Fibroblast of skin of abdomen (primary cell): ENCODE data around the gene FPGS.
"Not testable (repeated sequence)": the region's sequence is repeated elsewhere in the genome, so short reads cannot be mapped to it uniquely, and the experiment has no call there.

ENCODE experiments used
- DNase-seq: peaks from one replicate; pipeline ENCODE4 v3.0.0-alpha.2; 2013

FPGS gene

DNA sequence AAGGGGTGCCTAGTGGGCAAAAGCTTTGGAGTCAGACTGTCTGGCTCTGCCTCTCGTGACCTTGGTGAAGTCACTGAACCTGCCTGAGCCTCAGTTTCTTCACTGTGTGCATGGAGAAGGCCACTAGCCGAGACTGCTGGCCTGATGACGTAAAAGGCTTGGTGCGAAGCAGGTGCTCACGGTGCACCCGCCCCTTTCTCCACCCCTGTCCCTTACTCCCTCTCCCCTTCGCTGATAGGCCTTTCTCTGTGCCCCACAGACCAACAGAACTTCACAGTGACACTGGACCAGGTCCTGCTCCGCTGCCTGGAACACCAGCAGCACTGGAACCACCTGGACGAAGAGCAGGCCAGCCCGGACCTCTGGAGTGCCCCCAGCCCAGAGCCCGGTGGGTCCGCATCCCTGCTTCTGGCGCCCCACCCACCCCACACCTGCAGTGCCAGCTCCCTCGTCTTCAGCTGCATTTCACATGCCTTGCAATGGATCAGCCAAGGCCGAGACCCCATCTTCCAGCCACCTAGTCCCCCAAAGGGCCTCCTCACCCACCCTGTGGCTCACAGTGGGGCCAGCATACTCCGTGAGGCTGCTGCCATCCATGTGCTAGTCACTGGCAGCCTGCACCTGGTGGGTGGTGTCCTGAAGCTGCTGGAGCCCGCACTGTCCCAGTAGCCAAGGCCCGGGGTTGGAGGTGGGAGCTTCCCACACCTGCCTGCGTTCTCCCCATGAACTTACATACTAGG is 10.4 kb downstream of the FPGS start:
- DNase-seq = no peak

DNA sequence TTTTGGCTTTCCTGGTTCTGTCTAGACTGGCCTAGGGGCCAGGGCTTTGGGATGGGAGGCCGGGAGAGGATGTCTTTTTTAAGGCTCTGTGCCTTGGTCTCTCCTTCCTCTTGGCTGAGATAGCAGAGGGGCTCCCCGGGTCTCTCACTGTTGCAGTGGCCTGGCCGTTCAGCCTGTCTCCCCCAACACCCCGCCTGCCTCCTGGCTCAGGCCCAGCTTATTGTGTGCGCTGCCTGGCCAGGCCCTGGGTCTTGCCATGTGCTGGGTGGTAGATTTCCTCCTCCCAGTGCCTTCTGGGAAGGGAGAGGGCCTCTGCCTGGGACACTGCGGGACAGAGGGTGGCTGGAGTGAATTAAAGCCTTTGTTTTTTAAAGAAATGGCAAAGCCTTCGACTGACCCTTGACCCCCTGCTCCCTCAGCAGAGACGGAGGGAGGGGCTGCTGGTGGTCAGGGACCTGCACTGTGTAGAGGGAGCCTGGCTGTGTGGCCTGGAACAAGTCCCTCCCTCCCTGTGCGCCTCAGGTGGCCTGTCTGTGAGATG is 11.1 kb downstream of the FPGS start:
- no peak for DNase-seq

DNA sequence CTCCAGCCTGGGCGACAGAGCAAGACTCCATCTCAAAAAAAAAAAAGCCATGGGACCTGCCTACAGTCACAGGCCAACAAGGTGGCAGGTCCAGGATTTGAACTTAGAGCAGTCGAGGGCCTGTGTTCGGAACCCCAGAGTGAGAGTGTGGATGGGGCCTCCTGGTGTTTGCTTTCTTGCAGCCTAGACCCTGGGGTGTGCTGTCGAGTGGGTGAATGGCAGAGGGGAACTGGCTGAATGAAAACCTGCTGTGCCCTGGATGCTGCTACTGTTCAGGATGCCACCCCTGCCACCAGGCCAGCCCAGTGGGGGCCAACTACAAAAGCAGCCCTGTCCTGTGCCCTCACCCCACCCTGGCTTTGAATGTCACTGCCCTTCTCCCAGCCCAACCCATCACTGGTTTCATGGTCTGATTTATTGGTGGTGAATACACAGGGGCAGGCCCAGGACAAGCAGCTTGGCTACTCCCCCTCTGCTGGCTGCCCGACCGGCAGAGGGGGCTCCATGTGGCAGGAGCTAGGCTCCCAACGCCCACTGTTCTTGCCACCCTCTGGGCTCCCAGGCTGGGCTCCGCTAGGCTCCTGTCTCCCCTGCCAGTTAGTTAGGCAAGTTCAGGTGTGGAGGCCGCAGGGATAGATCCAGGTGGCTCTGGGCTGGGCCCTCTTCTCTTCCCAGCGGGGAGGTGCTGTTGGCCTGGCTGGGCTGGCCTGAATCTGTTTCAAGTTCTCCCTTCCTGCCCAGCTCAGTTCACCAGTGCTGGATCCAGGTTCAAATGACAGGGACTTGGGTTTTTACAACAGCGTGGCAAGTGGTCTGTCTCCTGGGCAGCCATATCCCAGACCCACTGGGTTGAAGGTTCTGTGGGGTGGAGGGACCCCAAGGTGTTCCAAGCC is 12.2 kb downstream of the FPGS start:
- DNase-seq = no peak

GRCh38 chr9:127815512-127816361 is 13.1 kb downstream of the FPGS start:
- no peak for DNase-seq

DNA sequence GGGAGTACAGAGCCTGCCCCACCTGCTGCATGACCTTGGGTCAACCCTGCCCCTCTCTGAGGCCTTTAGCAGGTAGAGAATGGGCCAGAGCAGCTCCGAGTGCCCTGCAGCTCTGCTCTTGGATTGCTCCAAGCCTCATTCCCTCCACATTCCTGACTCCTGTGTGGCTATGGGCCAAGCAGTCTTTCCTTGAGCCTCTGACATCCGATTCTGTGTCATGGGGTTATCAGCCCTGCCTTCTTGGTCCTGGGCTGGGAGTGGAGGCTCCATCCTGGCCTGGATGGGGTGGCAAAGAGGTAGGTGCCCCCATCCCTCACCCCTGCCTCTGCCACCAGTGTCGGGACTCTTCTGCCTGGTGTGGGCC is 13.7 kb downstream of the FPGS start:
- no peak for DNase-seq

DNA sequence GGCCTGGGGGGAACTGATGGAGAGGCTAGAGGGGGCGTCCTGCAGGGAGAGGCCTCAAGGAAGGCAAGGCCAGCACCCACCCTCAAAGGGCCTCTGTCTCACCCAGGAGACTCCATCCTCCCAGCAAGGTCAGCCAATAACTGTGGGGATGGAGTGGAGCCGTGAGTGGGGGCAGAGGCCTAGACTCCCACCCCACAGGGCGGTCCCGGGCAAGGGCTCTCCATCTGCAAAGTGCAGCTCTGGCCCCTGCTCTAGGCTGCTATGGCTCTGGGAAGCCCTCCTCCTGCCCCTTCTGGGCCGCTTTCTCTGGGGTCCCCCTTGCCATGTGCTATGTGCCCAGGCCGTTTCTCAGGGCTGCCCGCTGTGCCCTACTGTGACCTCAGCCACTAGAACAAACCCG is 14.0 kb downstream of the FPGS start:
- DNase-seq = no peak

DNA sequence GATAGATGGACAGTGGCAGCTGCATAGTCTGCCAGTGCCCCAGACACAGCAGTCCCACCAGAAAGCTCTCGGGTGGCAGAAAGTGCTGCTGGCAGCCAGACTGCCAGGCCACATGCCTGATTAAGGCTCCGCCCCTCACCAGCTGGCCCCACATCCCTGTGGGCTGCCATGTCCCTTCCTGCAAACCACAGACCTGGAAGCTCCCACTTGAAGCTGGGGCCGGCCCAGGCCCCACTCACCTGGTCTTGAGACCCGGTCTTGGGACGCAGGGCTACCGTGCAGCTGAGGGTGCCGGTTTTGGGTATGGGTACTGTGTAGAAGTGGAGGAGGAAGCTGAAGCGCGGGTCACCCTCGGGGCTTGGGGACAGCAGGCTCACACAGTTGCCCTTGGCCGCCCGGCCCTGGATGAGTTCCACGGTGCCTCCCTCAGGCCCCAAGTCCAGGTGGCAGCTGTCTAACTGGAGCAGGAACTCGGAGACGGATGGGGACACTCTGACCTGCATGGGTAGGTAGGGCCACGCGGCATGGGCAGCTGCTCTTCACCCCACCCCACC is 15.3 kb downstream of the FPGS start:
- no peak for DNase-seq

DNA sequence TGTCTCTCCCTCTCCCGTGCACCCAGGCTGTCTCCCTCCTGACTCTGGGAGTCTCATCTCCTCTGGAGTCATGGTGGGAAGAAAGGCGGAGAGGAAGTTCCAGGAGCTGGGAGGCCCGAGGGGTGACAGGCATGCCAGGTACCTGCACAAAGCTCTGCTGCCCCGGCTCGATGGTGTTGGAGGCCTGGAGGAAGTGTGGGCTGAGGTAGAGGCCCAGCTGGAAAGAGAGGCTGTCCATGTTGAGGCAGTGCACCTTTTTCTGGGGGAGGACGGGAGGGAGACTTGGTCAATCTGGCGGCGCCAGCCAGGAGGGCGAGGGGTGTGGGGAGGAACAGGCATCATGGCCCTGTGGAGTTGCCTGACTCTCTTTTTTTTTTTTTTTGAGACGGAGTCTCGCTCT is 15.9 kb downstream of the FPGS start:
- no peak for DNase-seq

GRCh38 chr9:127822108-127822507 is 19.4 kb downstream of the FPGS start:
- no peak for DNase-seq

DNA sequence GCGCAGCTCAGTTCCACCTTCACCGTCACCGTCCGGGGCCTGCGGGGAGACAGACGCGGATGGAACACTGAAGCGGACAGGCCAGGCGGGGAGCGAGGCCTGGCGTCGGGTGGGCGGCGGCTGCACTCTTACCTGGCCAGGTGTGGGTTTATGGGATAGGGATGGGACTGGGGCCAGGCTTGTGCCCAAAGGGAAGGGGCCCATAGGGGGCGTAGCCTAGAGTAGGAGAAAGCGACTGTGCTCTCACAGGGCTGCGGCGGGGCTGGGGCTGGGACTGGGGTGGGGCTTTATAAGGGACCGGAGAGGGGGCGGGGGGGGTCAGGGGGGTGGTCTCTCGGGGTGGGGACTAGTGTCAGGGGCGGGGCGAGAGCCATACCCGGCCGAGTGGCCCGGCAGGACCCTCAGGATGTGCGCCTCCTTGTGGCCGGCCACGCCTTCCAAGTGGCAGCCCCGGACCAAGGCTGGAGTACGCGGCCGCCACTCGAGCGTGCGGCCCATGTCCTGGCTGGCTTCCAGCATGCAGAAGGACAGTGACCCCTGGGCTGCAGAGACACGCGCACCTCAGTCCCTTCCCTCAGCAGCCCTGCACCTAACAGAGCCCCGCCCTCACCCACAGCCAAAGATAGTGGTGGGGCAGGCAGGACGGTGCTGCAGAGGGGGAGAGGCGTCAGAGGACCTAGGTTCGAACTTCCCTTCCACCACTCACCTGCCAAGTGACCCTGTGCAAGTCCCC is 22.8 kb downstream of the FPGS start:
- no peak for DNase-seq

DNA sequence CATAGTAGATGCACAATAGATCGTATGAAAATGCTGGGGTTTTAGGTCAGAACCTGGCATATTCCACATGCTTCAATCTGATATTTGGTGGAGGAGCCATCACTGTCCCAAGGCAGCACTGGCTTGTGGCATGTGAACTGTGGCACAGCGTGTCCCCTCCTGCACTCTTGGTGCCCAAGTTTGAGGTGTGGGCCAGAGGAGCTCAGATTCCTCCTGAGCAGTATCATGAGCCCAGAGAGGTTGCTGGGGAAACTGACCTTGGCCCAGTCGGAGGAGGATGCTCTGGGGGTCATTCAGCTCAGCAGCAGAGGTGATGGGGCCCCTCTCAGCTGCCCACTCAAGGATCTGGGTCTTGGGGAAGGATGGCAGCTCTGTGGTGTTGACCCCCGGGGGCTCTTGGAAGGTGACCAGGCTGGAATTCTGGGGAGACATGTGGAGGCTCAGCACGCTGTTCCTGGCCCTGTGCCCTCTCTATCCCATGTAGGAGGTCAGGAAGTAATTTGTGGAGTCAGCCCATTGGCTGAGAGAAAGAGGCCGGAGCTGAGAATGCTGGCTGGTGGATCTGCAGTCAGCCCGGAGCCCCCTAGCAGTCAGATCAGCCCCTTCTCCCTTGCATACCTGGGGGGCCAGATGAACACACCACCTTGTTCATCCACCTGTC is 23.7 kb downstream of the FPGS start:
- DNase-seq = no peak

DNA sequence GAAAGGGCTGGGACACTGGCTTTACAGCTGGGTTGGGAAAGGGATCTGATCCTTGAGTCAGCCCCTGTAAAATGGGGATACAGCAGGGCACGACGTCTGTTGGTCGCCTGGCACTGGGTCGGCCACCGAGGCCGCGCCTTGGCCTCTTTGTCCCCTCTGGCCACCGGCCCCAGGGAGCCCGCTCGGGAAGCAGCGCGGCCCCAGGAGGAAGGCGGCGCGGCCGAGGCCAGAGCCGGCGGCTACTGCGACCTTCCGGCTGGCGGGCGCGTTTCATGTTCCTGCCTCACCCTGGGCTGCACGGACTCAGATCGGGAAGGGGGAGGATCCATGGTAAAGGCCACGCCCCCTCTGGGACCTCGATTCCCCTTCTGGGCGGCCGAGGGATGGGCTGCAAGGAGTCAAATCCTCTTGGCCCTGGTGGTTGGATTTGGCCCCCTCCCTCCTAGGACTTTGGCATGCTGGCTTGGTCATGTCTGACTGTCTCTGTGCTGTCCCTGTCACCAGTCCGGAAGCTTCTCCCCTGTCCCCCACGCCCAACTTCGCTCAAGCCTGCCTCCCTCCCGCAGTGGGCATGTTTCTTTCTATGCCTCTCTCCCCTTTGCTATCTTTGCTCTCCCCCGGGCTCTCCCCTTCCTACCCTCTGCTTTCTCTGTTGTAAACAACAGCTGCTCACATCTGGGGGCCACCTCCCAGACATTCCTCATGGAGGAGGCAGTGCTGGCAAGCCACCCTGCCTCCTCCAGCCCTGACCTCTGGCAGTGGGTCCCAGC is 25.8 kb downstream of the FPGS start:
- peak; percentile 37 for DNase-seq

DNA sequence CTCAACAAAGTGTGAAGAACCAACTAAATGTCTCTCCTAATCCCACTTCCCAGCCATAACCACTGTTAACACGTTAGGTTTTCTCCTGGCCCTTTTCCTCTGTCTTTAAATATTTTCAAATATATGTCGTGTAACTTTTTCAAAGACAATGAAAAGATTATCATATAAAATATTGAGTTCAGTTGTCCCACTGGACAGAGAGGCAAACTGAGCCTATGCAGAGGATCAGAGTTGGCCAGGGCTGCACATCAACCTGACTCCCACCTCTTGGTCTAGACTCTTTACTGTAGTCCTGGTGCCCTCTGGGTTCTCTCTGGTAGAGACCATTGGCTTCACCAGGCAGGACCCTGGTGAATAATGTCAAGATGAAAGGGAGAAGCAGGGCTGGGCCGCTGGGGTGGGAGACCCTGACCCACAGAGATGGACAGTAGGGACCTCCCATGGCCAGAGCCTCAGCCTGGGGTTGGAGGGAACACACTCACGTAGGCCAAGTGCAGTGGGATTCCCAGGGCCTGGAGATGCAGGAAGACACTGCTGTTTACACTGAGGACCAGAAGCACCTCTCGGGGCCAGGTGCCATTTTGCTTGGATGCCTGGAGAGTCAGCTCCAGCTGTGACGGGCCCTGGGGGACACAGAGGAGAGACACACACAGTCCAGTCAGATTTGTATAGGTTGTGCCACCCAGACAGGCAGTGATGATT is 26.7 kb downstream of the FPGS start:
- DNase-seq = no peak

GRCh38 chr9:127832248-127832647 is 29.6 kb downstream of the FPGS start:
- DNase-seq = no peak

- peak; percentile 25 for DNase-seq
These were observed 30.9 kb downstream of the FPGS start for GRCh38 chr9:127833555-127833954.

- DNase-seq = peak; percentile 69
These were observed 33.4 kb downstream of the FPGS start for GRCh38 chr9:127835991-127836516.

DNA sequence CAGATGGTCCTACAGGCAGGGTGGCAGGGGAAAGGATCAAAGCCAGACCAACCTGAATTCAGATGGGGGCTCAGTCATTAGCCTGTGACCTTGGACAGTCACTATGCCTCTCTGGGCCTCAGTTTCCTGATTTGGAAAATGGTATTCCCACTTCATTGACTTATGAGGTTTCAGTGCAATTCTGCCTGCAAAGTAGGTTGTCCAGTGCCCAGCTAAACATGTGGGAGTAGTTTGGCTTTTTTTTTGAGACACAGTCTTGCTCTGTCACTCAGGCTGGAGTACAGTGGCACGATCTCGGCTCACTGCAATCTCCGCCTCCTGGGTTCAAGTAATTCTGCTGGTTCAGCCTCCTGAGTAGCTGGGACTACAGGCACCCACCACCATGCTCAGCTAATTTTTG is 33.9 kb downstream of the FPGS start:
- not testable (repeated sequence) for DNase-seq

DNA sequence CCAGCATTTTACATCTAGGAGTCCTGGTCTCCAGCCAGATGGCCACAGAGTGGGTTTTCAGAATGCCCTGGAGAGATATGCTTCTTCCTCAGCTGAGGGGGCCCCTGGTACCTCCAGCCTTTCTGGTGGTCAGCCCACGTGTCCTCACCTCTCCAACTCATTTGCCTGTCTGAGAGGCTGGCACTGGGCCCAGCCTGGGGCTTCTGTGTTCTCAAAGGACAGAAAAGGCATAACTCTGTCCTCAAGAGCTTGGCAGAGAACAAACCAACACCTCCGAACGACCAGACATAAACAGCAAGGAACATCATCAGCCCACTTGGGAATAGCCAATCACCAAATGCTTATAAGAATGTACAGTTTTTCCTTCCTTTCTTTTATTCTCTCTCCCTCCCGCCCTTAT is 34.7 kb downstream of the FPGS start:
- no peak for DNase-seq

DNA sequence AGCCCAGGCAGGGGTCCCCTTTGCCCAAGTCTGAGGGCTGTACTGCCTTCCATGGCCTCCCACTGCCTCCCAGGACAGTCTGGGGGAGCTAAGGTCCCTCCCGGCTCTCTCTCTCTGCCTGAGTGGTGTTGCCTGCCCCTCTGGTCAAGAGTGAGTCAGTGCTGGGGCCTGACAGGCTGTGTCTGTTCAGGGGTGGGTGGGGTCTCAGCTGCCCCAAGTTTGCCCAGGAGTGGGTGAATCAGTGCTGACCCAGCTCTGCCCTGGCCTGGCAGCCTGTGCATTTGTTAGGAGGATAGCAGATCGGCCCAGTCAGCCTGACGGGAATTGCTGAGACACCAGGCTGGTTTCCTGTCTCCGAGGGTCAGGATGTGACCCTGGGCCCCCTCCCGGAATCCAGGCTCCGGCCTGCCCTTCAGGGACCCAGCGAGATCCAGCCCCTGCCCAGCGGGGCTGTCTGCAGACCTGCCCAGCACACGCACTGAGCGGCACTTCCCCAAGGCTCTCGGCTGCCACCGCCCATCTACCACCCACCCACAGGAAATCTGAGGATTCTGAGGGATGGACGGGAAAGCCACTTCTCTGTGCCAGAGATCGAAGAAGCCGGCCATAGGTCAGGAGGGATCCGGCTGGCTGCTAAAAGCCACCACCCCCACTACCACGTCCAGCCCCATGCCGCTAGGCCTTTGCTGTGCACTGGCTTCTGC is 35.8 kb downstream of the FPGS start:
- DNase-seq = peak; percentile 51
